Stimulated activated CD4-positive, alpha-beta T cell treated with anti-CD3 and anti-CD28 coated beads, Interleukin-15, amount 100 ng/mL, for 1 hour (primary cell): ENCODE results near the gene ZNF175.

ENCODE experiments used
- DNase-seq, 2 donors: peaks; one replicate each; pipeline ENCODE4 v3.0.0-alpha.2; 2020; ENCODE audit warnings: low read depth in 1 of 2, low spot score in 1 of 2

Gene ZNF175

GRCh38 chr19:51570962-51571575, at the start of gene ZNF175:
ZNF175 (plus strand) TSS chr19:51571283; CDS start chr19:51573330, 2,047 bp downstream.
- peak; percentile 73 to 78 for DNase-seq

- no peak for DNase-seq
Observed at GRCh38 chr19:51521357-51521756, 49.7 kb upstream of the ZNF175 start.

- no peak for DNase-seq
Observed at GRCh38 chr19:51521781-51522180, 49.3 kb upstream of the ZNF175 start.

GRCh38 chr19:51524666-51525264, 46.3 kb upstream of the ZNF175 start:
- no peak for DNase-seq

GRCh38 chr19:51525651-51526050, 45.4 kb upstream of the ZNF175 start:
- no peak for DNase-seq

GRCh38 chr19:51529301-51529700, 41.8 kb upstream of the ZNF175 start:
- no peak for DNase-seq

GRCh38 chr19:51530616-51531015, 40.5 kb upstream of the ZNF175 start:
- DNase-seq = no peak

GRCh38 chr19:51531349-51532315, 39.5 kb upstream of the ZNF175 start, which contains the start of gene SIGLEC6:
SIGLEC6 (minus strand) TSS chr19:51531670; CDS start chr19:51531648, 22 bp downstream.
- DNase-seq = no peak

GRCh38 chr19:51535535-51535934, 35.5 kb upstream of the ZNF175 start:
- no peak for DNase-seq

- DNase-seq = no peak
Observed at GRCh38 chr19:51539821-51540366, 31.2 kb upstream of the ZNF175 start.

- no peak for DNase-seq
Observed at GRCh38 chr19:51541458-51542357, 29.4 kb upstream of the ZNF175 start.

GRCh38 chr19:51542699-51543098, 28.4 kb upstream of the ZNF175 start:
- no peak for DNase-seq

GRCh38 chr19:51544038-51544437, 27.0 kb upstream of the ZNF175 start:
- no peak for DNase-seq

GRCh38 chr19:51546107-51546649, 24.9 kb upstream of the ZNF175 start:
- no peak for DNase-seq

- no peak for DNase-seq
Observed at GRCh38 chr19:51546650-51547396, 24.3 kb upstream of the ZNF175 start.

- no peak for DNase-seq
Observed at GRCh38 chr19:51547397-51548212, 23.5 kb upstream of the ZNF175 start.

- DNase-seq = no peak
Observed at GRCh38 chr19:51548213-51548651, 22.9 kb upstream of the ZNF175 start.

- no peak for DNase-seq
Observed at GRCh38 chr19:51548891-51549305, 22.2 kb upstream of the ZNF175 start.
